ENCODE data around the gene SHISAL2A.

DNA sequence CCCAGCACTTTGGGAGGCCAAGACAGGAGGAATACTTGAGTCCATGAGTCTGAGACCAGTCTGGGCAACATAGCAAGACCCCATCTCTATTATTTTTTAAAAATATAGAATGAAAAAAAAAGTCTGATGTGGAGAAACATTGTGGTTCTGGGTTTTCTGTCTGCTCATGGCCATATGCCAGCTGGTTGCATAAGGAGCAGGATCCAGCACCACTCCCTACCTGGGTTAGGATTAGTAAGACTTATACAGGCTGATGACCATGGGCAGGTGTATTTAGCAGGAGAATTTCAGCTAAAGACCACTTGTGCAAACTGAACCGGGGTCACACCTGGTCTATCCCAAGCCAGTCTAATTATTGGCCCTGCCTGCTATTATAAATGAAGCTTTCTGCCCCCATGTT lies 47.5 kb upstream of the SHISAL2A start:
- TF ChIP-seq, protein P1, sequence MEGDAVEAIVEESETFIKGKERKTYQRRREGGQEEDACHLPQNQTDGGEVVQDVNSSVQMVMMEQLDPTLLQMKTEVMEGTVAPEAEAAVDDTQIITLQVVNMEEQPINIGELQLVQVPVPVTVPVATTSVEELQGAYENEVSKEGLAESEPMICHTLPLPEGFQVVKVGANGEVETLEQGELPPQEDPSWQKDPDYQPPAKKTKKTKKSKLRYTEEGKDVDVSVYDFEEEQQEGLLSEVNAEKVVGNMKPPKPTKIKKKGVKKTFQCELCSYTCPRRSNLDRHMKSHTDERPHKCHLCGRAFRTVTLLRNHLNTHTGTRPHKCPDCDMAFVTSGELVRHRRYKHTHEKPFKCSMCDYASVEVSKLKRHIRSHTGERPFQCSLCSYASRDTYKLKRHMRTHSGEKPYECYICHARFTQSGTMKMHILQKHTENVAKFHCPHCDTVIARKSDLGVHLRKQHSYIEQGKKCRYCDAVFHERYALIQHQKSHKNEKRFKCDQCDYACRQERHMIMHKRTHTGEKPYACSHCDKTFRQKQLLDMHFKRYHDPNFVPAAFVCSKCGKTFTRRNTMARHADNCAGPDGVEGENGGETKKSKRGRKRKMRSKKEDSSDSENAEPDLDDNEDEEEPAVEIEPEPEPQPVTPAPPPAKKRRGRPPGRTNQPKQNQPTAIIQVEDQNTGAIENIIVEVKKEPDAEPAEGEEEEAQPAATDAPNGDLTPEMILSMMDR (IDR thresholded peaks at IDR 0.05; ENCODE audit: poor library complexity, severe bottlenecking) = no peak
- no peak for TF ChIP-seq POLR2AphosphoS5 (IDR thresholded peaks at IDR 0.05)
- TF ChIP-seq EZH2 (IDR thresholded peaks at IDR 0.05; ENCODE audit: borderline replicate concordance, insufficient read depth, low read length, poor library complexity, severe bottlenecking) = no peak
- TF ChIP-seq EP300 (conservative IDR thresholded peaks at IDR 0.05; ENCODE audit: poor library complexity, severe bottlenecking) = no peak
- no peak for TF ChIP-seq RAD21 (conservative IDR thresholded peaks at IDR 0.05)
